Mammary epithelial cell (primary cell): ENCODE results near the gene KCNJ13.

Source experiments
- EZH2 ChIP-seq: IDR thresholded peaks from 2 replicates; pipeline ENCODE4 v1.6.1; 2012; ENCODE audit warnings: low read length, inconsistent platforms, borderline replicate concordance
- TF ChIP-seq, protein P1 (sequence below), 2 donors: IDR thresholded peaks in 1 of 2; conservative IDR thresholded peaks in 1 of 2; 2 replicates each; pipeline ENCODE4 v1.5.1; 2011 to 2012; ENCODE audit warnings: inconsistent platforms in 2 of 2, low read length in 2 of 2, mild to moderate bottlenecking in 2 of 2, control low read depth in 1 of 2, low read depth in 1 of 2; ENCODE audit not compliant: insufficient read depth in 1 of 2; ENCODE audit errors: extremely low read depth in 1 of 2

GRCh38 chr2:232815569-232815968 is 39.2 kb upstream of the KCNJ13 start:
- TF ChIP-seq, protein P1, sequence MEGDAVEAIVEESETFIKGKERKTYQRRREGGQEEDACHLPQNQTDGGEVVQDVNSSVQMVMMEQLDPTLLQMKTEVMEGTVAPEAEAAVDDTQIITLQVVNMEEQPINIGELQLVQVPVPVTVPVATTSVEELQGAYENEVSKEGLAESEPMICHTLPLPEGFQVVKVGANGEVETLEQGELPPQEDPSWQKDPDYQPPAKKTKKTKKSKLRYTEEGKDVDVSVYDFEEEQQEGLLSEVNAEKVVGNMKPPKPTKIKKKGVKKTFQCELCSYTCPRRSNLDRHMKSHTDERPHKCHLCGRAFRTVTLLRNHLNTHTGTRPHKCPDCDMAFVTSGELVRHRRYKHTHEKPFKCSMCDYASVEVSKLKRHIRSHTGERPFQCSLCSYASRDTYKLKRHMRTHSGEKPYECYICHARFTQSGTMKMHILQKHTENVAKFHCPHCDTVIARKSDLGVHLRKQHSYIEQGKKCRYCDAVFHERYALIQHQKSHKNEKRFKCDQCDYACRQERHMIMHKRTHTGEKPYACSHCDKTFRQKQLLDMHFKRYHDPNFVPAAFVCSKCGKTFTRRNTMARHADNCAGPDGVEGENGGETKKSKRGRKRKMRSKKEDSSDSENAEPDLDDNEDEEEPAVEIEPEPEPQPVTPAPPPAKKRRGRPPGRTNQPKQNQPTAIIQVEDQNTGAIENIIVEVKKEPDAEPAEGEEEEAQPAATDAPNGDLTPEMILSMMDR (conservative IDR thresholded peaks at IDR 0.05 in 1 of 2, IDR thresholded peaks at IDR 0.05 in 1 of 2; ENCODE audit: extremely low read depth in 1 of 2, insufficient read depth in 1 of 2, low read depth in 1 of 2, low read length in 2 of 2) = no peak
- no peak for TF ChIP-seq EZH2
